ENCODE results near the gene HAL. TPM values are rescaled to one million over a fixed set of nuclear protein-coding genes. Genes with fewer than 3 reads are reported as not detected.
"Not testable (repeated sequence)": the region's sequence is repeated elsewhere in the genome, so short reads cannot be mapped to it uniquely, and the experiment has no call there.

The HAL gene
- polyA plus RNA-seq, 1 donor (not counting 4 experiments of a cell fraction or from before 2014, with no cell fraction given), result 0.51 TPM

DNA sequence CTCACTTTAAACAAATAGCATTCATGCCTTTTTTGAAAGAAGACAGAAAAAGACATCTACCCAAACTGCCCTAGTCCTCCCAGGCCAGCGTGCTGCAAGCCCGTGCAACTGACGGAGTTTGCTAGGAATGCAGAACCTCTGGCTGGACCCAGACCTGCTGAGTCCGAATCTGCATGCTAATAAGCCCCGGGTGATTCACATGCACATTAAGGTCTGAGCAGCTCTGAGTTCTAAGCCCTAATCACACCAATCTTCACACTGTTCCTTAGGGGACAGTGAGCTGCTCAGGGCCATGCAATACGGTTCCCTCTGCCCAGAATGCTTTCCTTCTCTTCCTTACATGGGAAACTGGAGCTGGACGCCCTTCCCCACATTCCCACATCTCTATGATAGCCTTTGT is 25.2 kb downstream of the HAL start:
- dilution Hi-C loops (cut with MboI; ENCODE audit: extremely low pct_ligation_motif_present, low sequenced_read_pairs), result no loop called here

DNA sequence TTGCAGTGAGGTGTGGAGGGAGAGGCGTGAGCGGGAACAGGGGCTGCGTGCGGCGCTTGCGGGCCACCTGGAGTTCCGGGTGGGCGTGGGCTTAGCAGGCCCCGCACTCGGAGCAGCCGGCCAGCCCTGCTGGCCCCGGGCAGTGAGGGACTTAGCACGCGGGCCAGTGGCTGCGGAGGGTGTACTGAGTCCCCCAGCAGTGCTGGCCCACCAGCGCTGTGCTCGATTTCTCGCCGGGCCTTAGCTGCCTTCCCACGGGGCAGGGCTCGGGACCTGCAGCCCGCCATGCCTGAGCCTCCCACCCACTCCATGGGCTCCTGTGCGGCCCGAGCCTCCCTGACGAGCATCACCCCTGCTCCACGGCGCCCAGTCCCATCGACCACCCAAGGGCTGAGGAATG is 27.0 kb downstream of the HAL start:
- H3K9me3 ChIP-seq (ENCODE audit: control insufficient read depth, low read depth, low read length); H2AFZ ChIP-seq (ENCODE audit: control insufficient read depth, low read length); H3K27me3 ChIP-seq (ENCODE audit: control insufficient read depth, extremely low read depth, insufficient read depth, low read length); H4K20me1 ChIP-seq (ENCODE audit: control insufficient read depth, extremely low read depth, insufficient read depth, low read length); FAIRE-seq; H3K4me3 ChIP-seq (ENCODE audit: control insufficient read depth in 2 of 3, extremely low read depth in 1 of 3, insufficient read depth in 2 of 3, low read depth in 1 of 3, low read length in 3 of 3); dilution Hi-C loops (cut with MboI; ENCODE audit: extremely low pct_ligation_motif_present, low sequenced_read_pairs); H3K9ac ChIP-seq (ENCODE audit: control insufficient read depth, extremely low read depth, insufficient read depth, low read length); DNase-seq (ENCODE audit: low read depth, low spot score); H3K4me1 ChIP-seq (ENCODE audit: control insufficient read depth, extremely low read depth, insufficient read depth, low read length); H3K9me1 ChIP-seq (ENCODE audit: control insufficient read depth, extremely low read depth, insufficient read depth, low read length); H3K36me3 ChIP-seq (ENCODE audit: control insufficient read depth in 2 of 2, extremely low read depth in 1 of 2, insufficient read depth in 2 of 2, low read length in 2 of 2); H3K4me2 ChIP-seq (ENCODE audit: control insufficient read depth, extremely low read depth, insufficient read depth, low read depth, low read length); H3K27ac ChIP-seq (ENCODE audit: control insufficient read depth, insufficient read depth, low read length); H3K79me2 ChIP-seq (ENCODE audit: control insufficient read depth, insufficient read depth, low read length): not testable (repeated sequence)

More for the DNA sequence above, 25.2 kb downstream of the HAL start:
- no peaks in the 10 kb centered on the region for H3K79me2 ChIP-seq (ENCODE audit: control insufficient read depth, insufficient read depth, low read length)
- no peaks in the 10 kb centered on the region for H4K20me1 ChIP-seq (ENCODE audit: control insufficient read depth, extremely low read depth, insufficient read depth, low read length)
- no peak overlapping the region for H3K27ac ChIP-seq (ENCODE audit: control insufficient read depth, insufficient read depth, low read length)
- H3K4me3 ChIP-seq (ENCODE audit: control insufficient read depth in 2 of 3, extremely low read depth in 1 of 3, insufficient read depth in 2 of 3, low read depth in 1 of 3, low read length in 3 of 3), result no peak overlapping the region
- H3K4me2 ChIP-seq (ENCODE audit: control insufficient read depth, extremely low read depth, insufficient read depth, low read depth, low read length), result no peak overlapping the region
- TF ChIP-seq EZH2 (IDR thresholded peaks at IDR 0.05; ENCODE audit: low read length) (no peak), CTCF (optimal IDR thresholded peaks at IDR 0.05 in 1 of 3, IDR thresholded peaks at IDR 0.05 in 1 of 3, conservative IDR thresholded peaks at IDR 0.05 in 1 of 3; ENCODE audit: extremely low read depth in 1 of 3, insufficient read depth in 2 of 3, low read length in 3 of 3) (no peak)
- H3K27me3 ChIP-seq (ENCODE audit: control insufficient read depth, extremely low read depth, insufficient read depth, low read length), result no peaks in the 10 kb centered on the region
- H2AFZ ChIP-seq (ENCODE audit: control insufficient read depth, low read length), result no peak overlapping the region
- FAIRE-seq (no peak), DNase-seq (ENCODE audit: low read depth, low spot score) (no peak)
- peaks cover 4% of the 10 kb centered on the region for H3K4me1 ChIP-seq (ENCODE audit: control insufficient read depth, extremely low read depth, insufficient read depth, low read length)
- no peak overlapping the region for H3K9ac ChIP-seq (ENCODE audit: control insufficient read depth, extremely low read depth, insufficient read depth, low read length)
- no peaks in the 10 kb centered on the region for H3K9me3 ChIP-seq (ENCODE audit: control insufficient read depth, low read depth, low read length)
- no peaks in the 10 kb centered on the region for H3K9me1 ChIP-seq (ENCODE audit: control insufficient read depth, extremely low read depth, insufficient read depth, low read length)
- no peaks in the 10 kb centered on the region for H3K36me3 ChIP-seq (ENCODE audit: control insufficient read depth in 2 of 2, extremely low read depth in 1 of 2, insufficient read depth in 2 of 2, low read length in 2 of 2)

- H3K4me1 ChIP-seq (ENCODE audit: control insufficient read depth, extremely low read depth, insufficient read depth, low read length), result peaks cover 4% of the 10 kb centered on the region
- no peak overlapping the region for H3K4me3 ChIP-seq (ENCODE audit: control insufficient read depth in 2 of 3, extremely low read depth in 1 of 3, insufficient read depth in 2 of 3, low read depth in 1 of 3, low read length in 3 of 3)
- DNase-seq (ENCODE audit: low read depth, low spot score), result no peak
- dilution Hi-C loops (cut with MboI; ENCODE audit: extremely low pct_ligation_motif_present, low sequenced_read_pairs), result no loop called here
- no peak overlapping the region for H3K4me2 ChIP-seq (ENCODE audit: control insufficient read depth, extremely low read depth, insufficient read depth, low read depth, low read length)
- TF ChIP-seq EZH2 (IDR thresholded peaks at IDR 0.05; ENCODE audit: low read length), result no peak
- TF ChIP-seq CTCF (optimal IDR thresholded peaks at IDR 0.05 in 1 of 3, IDR thresholded peaks at IDR 0.05 in 1 of 3, conservative IDR thresholded peaks at IDR 0.05 in 1 of 3; ENCODE audit: extremely low read depth in 1 of 3, insufficient read depth in 2 of 3, low read length in 3 of 3), result no peak
- H3K9me1 ChIP-seq (ENCODE audit: control insufficient read depth, extremely low read depth, insufficient read depth, low read length), result no peaks in the 10 kb centered on the region
- no peaks in the 10 kb centered on the region for H3K9me3 ChIP-seq (ENCODE audit: control insufficient read depth, low read depth, low read length)
- no peaks in the 10 kb centered on the region for H3K79me2 ChIP-seq (ENCODE audit: control insufficient read depth, insufficient read depth, low read length)
- H3K36me3 ChIP-seq (ENCODE audit: control insufficient read depth in 2 of 2, extremely low read depth in 1 of 2, insufficient read depth in 2 of 2, low read length in 2 of 2), result no peaks in the 10 kb centered on the region
- no peaks in the 10 kb centered on the region for H4K20me1 ChIP-seq (ENCODE audit: control insufficient read depth, extremely low read depth, insufficient read depth, low read length)
- FAIRE-seq, result no peak
- H2AFZ ChIP-seq (ENCODE audit: control insufficient read depth, low read length), result no peak overlapping the region
- no peaks in the 10 kb centered on the region for H3K27me3 ChIP-seq (ENCODE audit: control insufficient read depth, extremely low read depth, insufficient read depth, low read length)
- no peak overlapping the region for H3K27ac ChIP-seq (ENCODE audit: control insufficient read depth, insufficient read depth, low read length)
- no peak overlapping the region for H3K9ac ChIP-seq (ENCODE audit: control insufficient read depth, extremely low read depth, insufficient read depth, low read length)
Observed at GRCh38 chr12:95967301-95967700, 28.8 kb downstream of the HAL start.
